GM13977 (cell line): Measurements from ENCODE around the gene RALGAPA2.

Experiments used
- DNase-seq: peaks from one replicate; pipeline ENCODE4 v3.0.0; 2012; ENCODE audit warnings: low spot score
- CTCF ChIP-seq: IDR thresholded peaks from 2 replicates; pipeline ENCODE4 v1.5.1; 2012; ENCODE audit warnings: mild to moderate bottlenecking, control low read depth; ENCODE audit not compliant: insufficient read depth; ENCODE audit errors: extremely low read depth, missing control alignments
- in situ Hi-C: fragments of 300-500 bp; cut with MboI; formaldehyde crosslinking; loops from one replicate; pipeline ENCODE4 v1.12.0; 2022; ENCODE audit warnings: low sequenced_read_pairs, low pct_unique_long_range_greater_than_20kb, mixed read lengths, inconsistent platforms; ENCODE audit not compliant: unreplicated experiment

RALGAPA2 gene

GRCh38 chr20:20528861-20529260 is 183.6 kb downstream of the RALGAPA2 start:
- no peak for TF ChIP-seq CTCF
- DNase-seq: no peak
- in situ Hi-C loops: no loop called here

GRCh38 chr20:20527661-20528060 is 184.8 kb downstream of the RALGAPA2 start:
- no peak for TF ChIP-seq CTCF
- DNase-seq: no peak

GRCh38 chr20:20525756-20526155 is 186.7 kb downstream of the RALGAPA2 start:
- TF ChIP-seq CTCF: no peak
- no peak for DNase-seq
- in situ Hi-C loops: no loop called here

More at GRCh38 chr20:20527661-20528060, 184.8 kb downstream of the RALGAPA2 start:
- in situ Hi-C loops: no loop called here

- DNase-seq: no peak
- in situ Hi-C loops: no loop called here
- no peak for TF ChIP-seq CTCF
These were observed 187.2 kb downstream of the RALGAPA2 start for GRCh38 chr20:20525214-20525613.

GRCh38 chr20:20524756-20525155 is 187.7 kb downstream of the RALGAPA2 start:
- no peak for TF ChIP-seq CTCF
- in situ Hi-C loops: no loop called here
- DNase-seq: no peak

GRCh38 chr20:20521736-20522135 is 190.7 kb downstream of the RALGAPA2 start:
- no peak for DNase-seq
- no peak for TF ChIP-seq CTCF
- in situ Hi-C loops: no loop called here

- in situ Hi-C loops: no loop called here
- no peak for TF ChIP-seq CTCF
- no peak for DNase-seq
These were observed 191.7 kb downstream of the RALGAPA2 start for GRCh38 chr20:20520776-20521175.
